Activated CD8-positive, alpha-beta memory T cell treated with anti-CD3 and anti-CD28 coated beads, Interleukin-2, amount 10 ng/mL, durations not matched to agents 7 days and 5 days (primary cell): ENCODE measurements around the gene TSPAN11. TPM values are rescaled to one million over a fixed set of nuclear protein-coding genes. Genes with fewer than 3 reads are reported as not detected.
"Not testable (repeated sequence)": the region's sequence is repeated elsewhere in the genome, so short reads cannot be mapped to it uniquely, and the experiment has no call there.

Experiments used
- ATAC-seq: fragments of 150-1000 bp; cut with Tn5 transposase; one replicate; pipeline ENCODE4 v1.10.0; 2021; ENCODE audit warnings: moderate library complexity
- CTCF ChIA-PET: fragments of 350-600 bp; sonication (Branson Sonifier 250); formaldehyde crosslinking; loops from one replicate; lab custom pipeline; 2021; ENCODE audit warnings: antibody characterized with exemption; lab: Charles Lee
- DNase-seq: peaks from one replicate; pipeline ENCODE4 v3.0.0-alpha.2; 2020
- H3K27ac Mint-ChIP-seq: one replicate; pipeline ENCODE4 v1.8.0; 2021; ENCODE audit warnings: mild to moderate bottlenecking, mixed read lengths
- H3K27me3 Mint-ChIP-seq: one replicate; pipeline ENCODE4 v1.8.0; 2021; ENCODE audit warnings: mixed read lengths
- H3K36me3 Mint-ChIP-seq: one replicate; pipeline ENCODE4 v1.8.0; 2021; ENCODE audit warnings: mild to moderate bottlenecking, mixed read lengths
- H3K4me1 Mint-ChIP-seq: one replicate; pipeline ENCODE4 v1.8.0; 2021; ENCODE audit warnings: mixed read lengths
- H3K4me3 Mint-ChIP-seq: one replicate; pipeline ENCODE4 v1.8.0; 2021; ENCODE audit warnings: mild to moderate bottlenecking, moderate library complexity, mixed read lengths
- H3K9me3 Mint-ChIP-seq: one replicate; pipeline ENCODE4 v1.8.0; 2022; ENCODE audit warnings: low read depth, mixed read lengths
- total RNA-seq, 2 experiments: library from RNA; stranded (reverse); gene quantifications; one replicate each; pipeline ENCODE4 v1.2.3, GENCODE V29; 2021

TSPAN11 gene
- total RNA-seq, 2 experiments from 2014 or later = not detected

DNA sequence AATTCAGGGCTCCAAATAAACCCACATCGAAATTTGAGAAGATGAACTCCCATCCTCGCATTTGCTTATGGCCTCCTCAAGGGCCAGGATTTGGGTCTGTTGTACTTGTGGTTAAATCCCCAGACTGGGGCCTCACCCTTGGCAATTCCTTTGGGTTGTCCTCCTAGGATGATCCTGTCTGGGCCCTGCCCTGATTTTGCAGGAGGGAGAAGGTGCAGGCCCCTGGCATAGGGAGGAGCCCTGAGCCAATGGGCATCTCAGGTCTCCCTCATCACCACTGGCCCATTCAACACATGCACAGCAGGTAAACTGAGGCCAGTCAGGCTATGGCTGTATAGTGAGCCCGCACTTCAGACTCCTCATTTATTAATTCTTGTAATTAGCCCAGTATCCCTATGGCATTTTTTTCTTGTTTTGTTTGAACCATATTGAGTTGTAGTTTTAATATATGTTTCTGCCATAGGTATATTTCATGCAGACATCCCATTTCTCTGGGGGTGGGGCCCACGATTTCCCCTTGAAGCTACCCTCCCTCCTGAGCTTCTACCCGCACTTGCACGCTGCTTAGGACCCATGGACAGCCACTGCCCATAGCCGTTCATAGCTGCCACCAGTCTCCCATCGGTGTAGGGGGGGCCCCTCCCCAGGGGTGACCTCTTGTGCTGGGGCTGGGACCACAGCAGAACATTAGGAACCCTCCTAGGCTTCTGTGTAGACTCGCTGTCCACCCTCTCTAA is 80.0 kb downstream of the TSPAN11 start:
- ATAC-seq (no peak), DNase-seq (no peak)
- Mint-ChIP-seq H3K36me3 (no peaks in the 10 kb centered on the region), H3K27ac (no peak overlapping the region), H3K9me3 (no peaks in the 10 kb centered on the region), H3K27me3 (peaks cover 2% of the 10 kb centered on the region), H3K4me3 (no peak overlapping the region), H3K4me1 (no peaks in the 10 kb centered on the region)
- CTCF ChIA-PET = no interaction called here

DNA sequence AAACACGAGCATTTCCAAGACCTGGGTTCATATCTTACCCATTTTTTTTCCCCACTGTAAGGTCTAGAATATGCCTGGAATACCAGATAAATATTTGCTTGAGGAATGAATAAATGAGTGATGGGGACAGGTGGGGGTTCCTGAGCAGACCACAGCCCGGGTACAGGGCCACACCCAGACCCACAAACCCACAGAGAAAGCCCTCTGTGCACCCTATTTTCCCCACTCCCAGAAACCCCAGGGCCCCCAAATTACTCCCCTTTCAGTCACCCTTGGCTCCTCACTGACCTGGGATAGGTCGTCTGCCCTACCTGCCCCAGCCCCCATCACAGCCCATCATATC is 80.6 kb downstream of the TSPAN11 start:
- Mint-ChIP-seq H3K4me1 (no peaks in the 10 kb centered on the region), H3K36me3 (no peaks in the 10 kb centered on the region), H3K27me3 (peaks cover 3% of the 10 kb centered on the region), H3K9me3 (no peaks in the 10 kb centered on the region), H3K27ac (no peak overlapping the region), H3K4me3 (no peak overlapping the region)
- ATAC-seq (no peak), DNase-seq (no peak)
- CTCF ChIA-PET = no interaction called here

DNA sequence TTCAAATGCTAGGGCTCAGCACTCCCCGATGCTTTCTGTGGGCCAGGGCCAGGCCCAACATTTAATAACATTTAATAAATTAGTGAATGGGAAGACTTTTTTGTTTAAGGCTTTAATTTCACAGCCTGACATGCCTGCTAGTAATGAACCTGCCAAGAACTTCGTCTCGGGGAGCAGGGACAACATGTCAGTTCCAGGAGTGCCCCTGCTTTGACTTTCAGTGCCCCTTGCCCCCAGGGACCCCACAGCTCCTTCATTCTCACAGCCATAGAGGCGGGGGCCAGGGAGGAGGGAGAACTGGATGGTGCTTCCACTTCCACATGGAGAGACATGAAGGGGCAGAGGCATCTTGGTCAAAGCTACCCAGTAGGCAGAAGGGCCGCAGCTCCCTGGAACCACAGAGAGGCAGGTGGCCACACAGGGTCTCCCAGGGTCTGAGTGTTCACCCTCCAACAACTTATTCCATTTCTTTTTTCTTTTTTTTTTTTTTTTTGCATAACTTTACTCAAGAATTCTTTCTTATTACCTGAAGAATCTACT is 81.2 kb downstream of the TSPAN11 start:
- Mint-ChIP-seq H3K4me3 (no peak overlapping the region), H3K9me3 (no peaks in the 10 kb centered on the region), H3K27ac (no peak overlapping the region), H3K27me3 (peaks cover 8% of the 10 kb centered on the region), H3K4me1 (no peaks in the 10 kb centered on the region), H3K36me3 (no peaks in the 10 kb centered on the region)
- ATAC-seq = no peak
- CTCF ChIA-PET = no interaction called here
- no peak for DNase-seq

DNA sequence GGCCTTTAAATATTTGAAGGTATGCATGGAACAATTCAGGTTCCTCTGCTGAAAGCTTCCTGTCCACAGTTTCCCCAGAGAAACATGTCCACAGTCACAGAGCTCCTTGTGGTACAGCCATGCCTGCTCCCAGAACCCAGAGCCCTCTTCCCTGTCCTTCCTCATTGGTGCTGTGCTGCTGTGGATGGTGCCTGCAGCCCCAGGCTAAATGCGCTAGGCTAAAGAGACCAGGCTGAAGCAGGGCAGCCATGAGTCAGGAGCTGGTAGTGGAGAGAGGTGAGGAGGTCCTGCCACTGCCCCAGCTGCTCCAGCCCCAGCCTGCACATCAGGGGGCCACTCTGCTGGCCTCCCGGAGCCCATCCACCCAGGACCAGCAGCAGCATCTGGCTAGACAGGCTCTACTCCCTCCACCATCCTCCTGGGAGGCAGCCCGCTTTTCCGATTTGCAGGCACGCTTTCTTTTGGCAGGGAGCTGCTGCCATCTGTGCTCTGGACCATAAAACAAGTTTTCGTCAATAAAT is 81.8 kb downstream of the TSPAN11 start:
- ATAC-seq (no peak), DNase-seq (no peak)
- H3K9me3 Mint-ChIP-seq = no peaks in the 10 kb centered on the region
- CTCF ChIA-PET = no interaction called here
- no peaks in the 10 kb centered on the region for H3K4me1 Mint-ChIP-seq
- H3K4me3 Mint-ChIP-seq = no peak overlapping the region
- peaks cover 12% of the 10 kb centered on the region for H3K27me3 Mint-ChIP-seq
- H3K36me3 Mint-ChIP-seq = no peaks in the 10 kb centered on the region
- no peak overlapping the region for H3K27ac Mint-ChIP-seq

DNA sequence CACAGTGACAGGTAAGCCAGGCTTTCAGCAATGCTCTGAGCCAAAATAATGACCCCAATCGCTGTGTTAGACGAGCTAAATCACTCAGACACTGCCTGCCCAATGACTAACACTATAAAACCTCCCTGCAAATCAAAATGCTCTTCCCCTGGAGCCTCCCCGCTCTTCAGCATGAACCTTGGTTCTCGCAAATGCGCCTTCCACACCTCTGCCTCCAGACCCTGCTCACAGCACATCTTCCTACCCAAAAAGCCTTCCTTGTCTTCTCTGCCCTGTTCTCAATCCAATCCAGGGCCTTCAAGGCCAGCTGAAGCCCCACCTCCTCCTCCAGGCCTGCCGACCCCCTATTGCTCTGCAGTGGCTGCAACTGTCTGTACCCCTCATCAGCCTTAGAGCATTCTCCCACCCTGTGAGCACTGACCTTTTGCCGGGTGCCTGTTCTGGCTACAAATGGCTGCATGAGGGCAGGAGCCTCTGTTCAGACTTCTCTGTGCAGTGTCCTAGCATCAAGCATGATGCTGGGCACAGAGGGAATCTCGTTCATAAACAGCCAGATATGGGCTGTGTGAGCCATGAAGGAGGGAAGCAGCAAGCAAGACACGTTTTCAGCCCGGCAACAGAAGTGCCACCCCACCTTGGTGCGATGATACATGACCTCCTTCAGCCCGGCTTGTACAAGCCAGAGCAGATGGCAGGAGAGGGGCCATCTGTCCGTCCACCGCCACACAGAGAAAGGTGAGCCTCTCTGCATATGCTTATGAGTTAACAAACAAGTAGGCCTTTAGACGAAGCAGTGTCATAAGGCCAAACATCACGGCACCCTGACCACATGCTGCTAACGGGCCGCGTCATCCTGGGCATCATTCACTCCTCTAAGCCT is 82.7 kb downstream of the TSPAN11 start:
- no peak overlapping the region for H3K4me3 Mint-ChIP-seq
- H3K27me3 Mint-ChIP-seq = peaks cover 15% of the 10 kb centered on the region
- CTCF ChIA-PET = no interaction called here
- H3K27ac Mint-ChIP-seq = no peak overlapping the region
- no peak for ATAC-seq
- no peaks in the 10 kb centered on the region for H3K9me3 Mint-ChIP-seq
- H3K4me1 Mint-ChIP-seq = no peaks in the 10 kb centered on the region
- DNase-seq = no peak
- H3K36me3 Mint-ChIP-seq = no peaks in the 10 kb centered on the region

DNA sequence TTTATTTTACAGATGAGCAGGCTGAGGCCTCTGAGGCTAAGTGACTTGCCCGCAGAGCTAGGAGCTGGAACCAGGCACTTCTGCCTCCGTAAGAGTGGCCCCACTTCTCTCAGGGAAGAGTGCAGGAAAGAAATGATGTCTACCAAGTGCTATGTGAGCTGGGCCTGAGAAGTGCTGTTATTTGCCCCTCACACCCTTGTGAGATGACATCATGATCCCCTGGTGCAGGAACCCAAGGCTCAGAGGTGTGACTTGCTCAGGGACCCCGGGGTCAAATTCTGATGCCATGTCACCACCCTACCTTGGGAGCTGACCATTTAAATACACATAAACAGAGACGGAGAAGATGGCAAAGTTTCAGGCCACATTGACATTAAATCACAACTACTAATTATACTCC is 83.4 kb downstream of the TSPAN11 start:
- Mint-ChIP-seq H3K4me1 (no peaks in the 10 kb centered on the region), H3K4me3 (no peak overlapping the region), H3K36me3 (no peaks in the 10 kb centered on the region), H3K27ac (no peak overlapping the region), H3K9me3 (no peaks in the 10 kb centered on the region), H3K27me3 (peaks cover 16% of the 10 kb centered on the region)
- no peak for ATAC-seq
- CTCF ChIA-PET = no interaction called here
- DNase-seq = no peak

DNA sequence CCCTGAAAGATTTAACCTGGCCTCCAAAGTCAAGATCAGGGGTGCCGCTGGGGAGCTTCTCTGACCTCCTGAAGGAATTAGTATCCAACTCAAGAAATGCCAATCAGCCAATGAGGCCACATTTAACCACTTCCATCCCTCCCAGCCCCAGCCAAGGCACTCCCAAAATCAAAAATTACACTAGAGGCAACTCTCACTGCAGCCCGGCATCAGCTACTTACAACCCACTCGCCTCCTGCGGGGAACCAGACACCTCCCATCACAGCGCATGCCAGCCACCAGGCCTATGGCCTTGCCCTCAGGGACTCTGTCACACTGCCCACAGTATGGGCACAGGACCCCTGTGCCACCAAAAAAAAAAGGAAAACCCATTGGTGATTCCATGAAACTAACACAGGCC is 84.8 kb downstream of the TSPAN11 start:
- no peak for DNase-seq
- Mint-ChIP-seq H3K4me1 (no peaks in the 10 kb centered on the region), H3K9me3 (no peaks in the 10 kb centered on the region), H3K27ac (no peak overlapping the region), H3K36me3 (no peaks in the 10 kb centered on the region), H3K4me3 (no peak overlapping the region), H3K27me3 (peaks cover 15% of the 10 kb centered on the region)
- CTCF ChIA-PET = interaction anchor here (1.8 kb wide), 1 partner anchor 11 kb away, joined by 4 read pairs; no protein-coding TSS in a partner anchor
- no peak for ATAC-seq

DNA sequence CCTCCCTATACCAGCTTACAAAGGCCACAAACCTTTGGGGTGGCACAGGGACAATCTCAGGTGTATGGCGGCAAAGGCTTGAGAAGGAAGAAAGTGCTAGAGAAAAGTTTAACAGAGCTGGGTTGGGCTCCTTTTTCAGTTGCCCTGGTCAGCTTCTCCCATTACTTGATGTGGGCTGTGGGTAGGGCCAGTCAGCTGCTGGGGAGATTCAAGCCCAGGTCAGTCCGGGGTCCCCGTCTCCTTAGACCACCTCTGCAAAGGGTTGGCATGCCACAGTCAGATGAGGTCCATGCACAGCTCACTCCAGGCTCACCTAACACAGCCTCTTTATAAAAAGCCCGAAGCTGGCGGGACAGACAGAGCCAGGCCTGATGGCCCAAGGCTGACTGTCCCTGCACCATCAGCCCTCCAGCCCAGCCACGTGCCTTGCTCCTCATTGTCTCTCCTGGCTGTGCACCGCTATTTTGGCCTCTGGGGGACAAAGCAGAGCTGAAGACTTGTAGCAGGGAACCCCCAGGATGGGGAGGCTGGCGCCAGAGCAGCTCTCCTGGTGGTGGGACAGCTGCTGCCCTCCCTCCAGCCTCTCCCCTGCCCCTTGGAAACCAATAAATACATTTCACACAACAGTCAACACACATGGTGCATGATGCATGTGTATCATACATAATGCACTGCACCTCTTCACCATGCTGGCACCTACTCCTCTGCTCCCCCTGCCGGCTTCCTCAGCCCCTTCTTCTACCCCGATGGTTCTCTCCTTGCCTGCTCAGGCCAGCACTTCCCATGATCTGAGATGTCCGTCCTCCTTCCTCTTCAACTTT is 85.4 kb downstream of the TSPAN11 start:
- Mint-ChIP-seq H3K4me3 (no peak overlapping the region), H3K36me3 (no peaks in the 10 kb centered on the region), H3K4me1 (no peaks in the 10 kb centered on the region), H3K27ac (peak overlapping the region; percentile 13), H3K9me3 (no peaks in the 10 kb centered on the region), H3K27me3 (peaks cover 15% of the 10 kb centered on the region)
- ATAC-seq = peak; percentile 30
- CTCF ChIA-PET = interaction anchor here (1.8 kb wide), 1 partner anchor 10 kb away, joined by 4 read pairs; no protein-coding TSS in a partner anchor
- DNase-seq = no peak

DNA sequence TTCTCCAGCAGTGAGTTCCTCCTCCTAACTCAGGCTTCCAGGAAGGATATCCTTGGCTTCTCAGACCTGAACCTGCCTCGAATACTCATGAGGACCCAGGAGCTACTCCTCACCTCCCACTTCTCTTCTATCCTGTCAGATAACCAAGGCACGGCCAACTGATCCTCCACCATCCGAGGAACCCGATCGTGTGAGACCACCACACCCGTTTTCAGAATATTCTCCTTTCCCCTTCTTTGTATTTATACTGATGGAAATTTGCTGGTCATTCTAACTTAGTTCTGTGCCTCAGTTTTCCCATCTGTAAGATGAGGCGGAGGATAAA is 86.0 kb downstream of the TSPAN11 start:
- not testable (repeated sequence) for H3K4me1 Mint-ChIP-seq, H3K36me3 Mint-ChIP-seq, H3K27ac Mint-ChIP-seq, H3K9me3 Mint-ChIP-seq, ATAC-seq, DNase-seq, H3K4me3 Mint-ChIP-seq
- H3K27me3 Mint-ChIP-seq = peaks cover 15% of the 10 kb centered on the region
- CTCF ChIA-PET = interaction anchor here (1.8 kb wide), 1 partner anchor 10 kb away, joined by 4 read pairs; no protein-coding TSS in a partner anchor

DNA sequence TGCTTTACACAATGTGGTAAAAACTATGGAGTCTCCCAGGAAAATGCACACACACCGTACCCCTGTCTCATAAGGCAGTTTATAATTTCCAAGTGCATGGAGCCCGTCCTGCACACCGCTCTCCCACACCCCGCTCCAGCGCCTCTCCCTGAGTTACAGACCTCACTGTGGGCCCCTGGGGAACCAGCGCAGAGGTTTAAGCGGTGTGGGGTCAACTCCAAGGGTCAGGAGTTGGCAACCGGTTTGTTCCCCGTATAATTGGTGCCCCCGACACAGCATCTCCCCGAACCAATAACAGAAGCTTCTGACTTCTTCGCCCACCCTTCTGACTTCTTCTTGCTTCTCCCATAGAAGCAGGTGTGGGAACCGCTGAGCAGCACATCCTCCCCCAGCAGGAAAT is 88.7 kb downstream of the TSPAN11 start:
- no peak overlapping the region for H3K4me3 Mint-ChIP-seq
- H3K36me3 Mint-ChIP-seq = no peaks in the 10 kb centered on the region
- no peaks in the 10 kb centered on the region for H3K9me3 Mint-ChIP-seq
- ATAC-seq (no peak), DNase-seq (no peak)
- H3K27ac Mint-ChIP-seq = no peak overlapping the region
- no peaks in the 10 kb centered on the region for H3K4me1 Mint-ChIP-seq
- CTCF ChIA-PET = no interaction called here
- peaks cover 15% of the 10 kb centered on the region for H3K27me3 Mint-ChIP-seq

DNA sequence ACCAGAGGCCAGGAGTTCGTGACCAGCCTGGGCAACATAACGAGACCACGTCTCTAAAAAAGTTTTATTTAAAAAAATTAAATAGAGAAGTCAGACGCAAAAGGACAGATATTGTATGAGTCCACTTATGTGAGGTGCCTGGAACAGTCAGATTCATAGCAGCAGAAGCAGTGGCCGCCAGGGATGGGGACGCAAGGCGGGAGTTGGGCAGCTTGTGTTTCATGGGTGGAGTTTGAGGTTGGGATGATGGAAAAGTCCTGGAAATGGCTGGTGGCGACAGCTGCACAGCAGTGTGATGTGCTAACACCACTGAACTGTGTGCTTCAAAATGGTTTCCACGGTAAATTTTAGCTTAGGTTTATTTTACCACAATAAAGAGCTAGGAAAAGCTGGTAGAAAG is 89.5 kb downstream of the TSPAN11 start:
- no peaks in the 10 kb centered on the region for H3K4me1 Mint-ChIP-seq
- H3K4me3 Mint-ChIP-seq = no peak overlapping the region
- H3K9me3 Mint-ChIP-seq = no peaks in the 10 kb centered on the region
- no peak for ATAC-seq
- H3K27ac Mint-ChIP-seq = no peak overlapping the region
- DNase-seq = no peak
- H3K27me3 Mint-ChIP-seq = peaks cover 18% of the 10 kb centered on the region
- CTCF ChIA-PET = no interaction called here
- H3K36me3 Mint-ChIP-seq = no peaks in the 10 kb centered on the region

DNA sequence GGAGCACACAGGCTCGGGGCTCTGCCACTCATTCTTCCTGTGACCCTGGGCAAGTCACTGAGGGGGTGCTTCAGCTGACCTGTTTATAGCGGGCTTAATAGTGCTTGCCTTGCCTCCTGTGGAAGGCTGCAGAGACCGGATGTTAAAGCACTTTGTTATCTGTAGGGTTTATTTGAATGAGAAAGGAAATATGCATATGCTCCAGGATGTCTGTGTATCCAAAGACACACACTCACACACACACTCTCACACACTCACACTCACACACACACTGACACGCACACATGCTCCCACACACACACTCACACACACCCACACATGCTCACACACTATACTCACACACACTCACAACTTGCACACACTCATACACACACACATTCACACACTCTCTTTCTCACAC is 91.0 kb downstream of the TSPAN11 start:
- ATAC-seq (no peak), DNase-seq (no peak)
- CTCF ChIA-PET = no interaction called here
- H3K27me3 Mint-ChIP-seq = peaks cover 20% of the 10 kb centered on the region
- no peaks in the 10 kb centered on the region for H3K36me3 Mint-ChIP-seq
- H3K4me3 Mint-ChIP-seq = no peak overlapping the region
- no peaks in the 10 kb centered on the region for H3K4me1 Mint-ChIP-seq
- no peak overlapping the region for H3K27ac Mint-ChIP-seq
- no peaks in the 10 kb centered on the region for H3K9me3 Mint-ChIP-seq

DNA sequence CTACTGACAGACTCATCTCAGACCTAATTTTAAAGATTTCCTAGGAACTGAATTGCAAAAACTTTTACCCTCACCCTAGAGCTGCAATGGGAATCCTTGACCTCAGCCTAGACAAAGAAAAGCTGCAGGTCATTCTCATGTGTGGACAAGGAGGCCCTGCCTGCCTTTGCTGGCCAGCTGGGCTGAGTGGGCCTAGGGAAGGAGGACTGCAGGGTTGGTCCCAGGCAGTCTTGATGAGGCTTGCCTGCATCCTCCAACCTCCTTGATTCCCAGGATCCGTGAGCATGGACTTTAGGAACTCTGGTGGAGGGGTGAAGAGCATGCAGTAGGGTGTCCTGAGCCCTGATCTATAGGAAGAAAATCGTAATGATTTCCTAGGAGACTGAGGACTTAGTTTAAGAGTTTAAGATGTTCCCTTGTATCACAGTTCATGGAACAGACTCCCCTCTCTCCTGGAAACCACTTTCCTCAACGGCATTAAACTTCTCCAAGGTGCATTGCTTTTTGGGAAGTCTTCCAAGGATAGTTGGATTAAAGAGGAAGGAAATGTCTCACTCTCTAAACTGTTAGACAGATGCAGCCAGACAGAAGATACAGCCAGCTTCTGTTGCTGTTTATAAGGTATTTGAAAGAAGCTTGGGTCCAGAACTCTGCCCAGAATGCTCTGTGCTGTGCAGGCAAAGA is 91.7 kb downstream of the TSPAN11 start:
- no peak for DNase-seq
- H3K27me3 Mint-ChIP-seq = peaks cover 19% of the 10 kb centered on the region

More for the DNA sequence above, 91.7 kb downstream of the TSPAN11 start:
- Mint-ChIP-seq H3K27ac (no peak overlapping the region), H3K4me3 (no peak overlapping the region), H3K4me1 (no peaks in the 10 kb centered on the region), H3K9me3 (no peaks in the 10 kb centered on the region), H3K36me3 (no peaks in the 10 kb centered on the region)
- ATAC-seq = no peak
- CTCF ChIA-PET = no interaction called here
